ENCODE data around the gene PKN2.

Gene PKN2

DNA sequence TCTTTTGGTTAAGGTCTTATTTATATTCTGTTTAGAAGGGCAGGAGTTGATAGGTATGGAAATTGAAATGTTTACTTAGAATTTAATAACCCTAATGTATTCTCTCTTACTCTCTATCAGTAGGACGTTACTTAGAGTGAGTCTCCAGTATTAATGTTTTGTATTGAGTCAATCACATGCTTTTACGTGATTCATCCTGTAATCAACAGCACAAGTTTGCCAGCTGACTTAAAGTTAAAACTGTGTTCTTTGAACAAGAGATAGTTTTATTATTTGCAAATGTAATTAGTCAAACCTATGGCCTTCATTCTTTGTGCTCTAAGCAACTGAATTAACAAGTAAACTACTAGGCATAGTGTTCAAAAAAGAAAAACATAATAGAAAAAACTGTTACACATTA lies 57.3 kb downstream of the PKN2 start:
- peaks cover 43% of the 10 kb centered on the region; the same call in 1 of the 2 replicates for H3K36me3 ChIP-seq (ENCODE audit: insufficient read depth, low read length)
- H3K27me3 ChIP-seq (ENCODE audit: insufficient read depth, low read length, poor library complexity, severe bottlenecking) = no peaks in the 10 kb centered on the region
- no peak overlapping the region for H3K4me2 ChIP-seq (ENCODE audit: low read depth, low read length, poor library complexity, severe bottlenecking)
- no peak overlapping the region for H2AFZ ChIP-seq (ENCODE audit: low read length)
- no peaks in the 10 kb centered on the region for H3K9me3 ChIP-seq (ENCODE audit: insufficient read depth, low read depth, low read length)
- H3K4me1 ChIP-seq (ENCODE audit: insufficient read depth, low read length, poor library complexity, severe bottlenecking) = peaks cover 8% of the 10 kb centered on the region
- H3K9me2 ChIP-seq (replicated peaks; ENCODE audit: low read depth, low read length) = no peaks in the 10 kb centered on the region
- H3K4me3 ChIP-seq (ENCODE audit: low read length, poor library complexity, severe bottlenecking) = no peak overlapping the region
- TF ChIP-seq, protein P1, sequence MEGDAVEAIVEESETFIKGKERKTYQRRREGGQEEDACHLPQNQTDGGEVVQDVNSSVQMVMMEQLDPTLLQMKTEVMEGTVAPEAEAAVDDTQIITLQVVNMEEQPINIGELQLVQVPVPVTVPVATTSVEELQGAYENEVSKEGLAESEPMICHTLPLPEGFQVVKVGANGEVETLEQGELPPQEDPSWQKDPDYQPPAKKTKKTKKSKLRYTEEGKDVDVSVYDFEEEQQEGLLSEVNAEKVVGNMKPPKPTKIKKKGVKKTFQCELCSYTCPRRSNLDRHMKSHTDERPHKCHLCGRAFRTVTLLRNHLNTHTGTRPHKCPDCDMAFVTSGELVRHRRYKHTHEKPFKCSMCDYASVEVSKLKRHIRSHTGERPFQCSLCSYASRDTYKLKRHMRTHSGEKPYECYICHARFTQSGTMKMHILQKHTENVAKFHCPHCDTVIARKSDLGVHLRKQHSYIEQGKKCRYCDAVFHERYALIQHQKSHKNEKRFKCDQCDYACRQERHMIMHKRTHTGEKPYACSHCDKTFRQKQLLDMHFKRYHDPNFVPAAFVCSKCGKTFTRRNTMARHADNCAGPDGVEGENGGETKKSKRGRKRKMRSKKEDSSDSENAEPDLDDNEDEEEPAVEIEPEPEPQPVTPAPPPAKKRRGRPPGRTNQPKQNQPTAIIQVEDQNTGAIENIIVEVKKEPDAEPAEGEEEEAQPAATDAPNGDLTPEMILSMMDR (conservative IDR thresholded peaks at IDR 0.05; ENCODE audit: low read length) = no peak
- no peak for TF ChIP-seq EZH2phosphoT487 (IDR thresholded peaks at IDR 0.05; ENCODE audit: borderline replicate concordance)
- no peak overlapping the region for H3K9ac ChIP-seq (ENCODE audit: low read depth, low read length, poor library complexity, severe bottlenecking)
- H3K79me2 ChIP-seq (ENCODE audit: insufficient read depth, low read length) = peaks cover 45% of the 10 kb centered on the region
- H3F3A ChIP-seq (ENCODE audit: low read depth) = no peaks in the 10 kb centered on the region
- H4K20me1 ChIP-seq (ENCODE audit: insufficient read depth, low read length, poor library complexity, severe bottlenecking) = peaks cover 23% of the 10 kb centered on the region

DNA sequence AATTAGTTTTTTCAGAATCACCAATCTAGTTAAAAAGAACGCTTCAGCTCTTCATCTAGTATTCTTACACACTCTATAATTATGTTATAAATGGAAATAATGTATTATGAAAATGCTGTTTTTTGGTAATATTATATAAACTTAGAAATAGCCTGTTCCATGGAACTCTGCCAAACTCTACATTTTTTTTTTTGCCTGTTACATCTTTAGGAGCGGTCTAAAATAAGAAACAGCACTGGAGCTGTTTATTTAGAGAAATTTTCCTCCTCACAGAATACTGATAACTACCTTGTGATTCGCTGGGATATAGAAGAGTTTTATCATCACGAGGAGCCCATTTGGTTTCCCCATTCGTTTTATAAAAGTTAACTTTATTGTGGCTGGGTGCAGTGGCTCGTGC lies 58.5 kb downstream of the PKN2 start:
- Histone ChIP-seq H3K4me3 (ENCODE audit: low read length, poor library complexity, severe bottlenecking) (no peak overlapping the region), H3K27me3 (ENCODE audit: insufficient read depth, low read length, poor library complexity, severe bottlenecking) (no peaks in the 10 kb centered on the region), H3K79me2 (ENCODE audit: insufficient read depth, low read length) (peaks cover 34% of the 10 kb centered on the region), H3K9ac (ENCODE audit: low read depth, low read length, poor library complexity, severe bottlenecking) (no peak overlapping the region), H3K9me2 (replicated peaks; ENCODE audit: low read depth, low read length) (no peaks in the 10 kb centered on the region), H3K4me1 (ENCODE audit: insufficient read depth, low read length, poor library complexity, severe bottlenecking) (peaks cover 8% of the 10 kb centered on the region), H3K9me3 (ENCODE audit: insufficient read depth, low read depth, low read length) (no peaks in the 10 kb centered on the region), H3K4me2 (ENCODE audit: low read depth, low read length, poor library complexity, severe bottlenecking) (no peak overlapping the region), H2AFZ (ENCODE audit: low read length) (no peak overlapping the region), H3K36me3 (ENCODE audit: insufficient read depth, low read length) (peaks cover 46% of the 10 kb centered on the region; the same call in 1 of the 2 replicates), H3F3A (ENCODE audit: low read depth) (no peaks in the 10 kb centered on the region), H4K20me1 (ENCODE audit: insufficient read depth, low read length, poor library complexity, severe bottlenecking) (peaks cover 14% of the 10 kb centered on the region)
- TF ChIP-seq, protein P1 (conservative IDR thresholded peaks at IDR 0.05; ENCODE audit: low read length) = no peak
- TF ChIP-seq EZH2phosphoT487 (IDR thresholded peaks at IDR 0.05; ENCODE audit: borderline replicate concordance) = no peak

DNA sequence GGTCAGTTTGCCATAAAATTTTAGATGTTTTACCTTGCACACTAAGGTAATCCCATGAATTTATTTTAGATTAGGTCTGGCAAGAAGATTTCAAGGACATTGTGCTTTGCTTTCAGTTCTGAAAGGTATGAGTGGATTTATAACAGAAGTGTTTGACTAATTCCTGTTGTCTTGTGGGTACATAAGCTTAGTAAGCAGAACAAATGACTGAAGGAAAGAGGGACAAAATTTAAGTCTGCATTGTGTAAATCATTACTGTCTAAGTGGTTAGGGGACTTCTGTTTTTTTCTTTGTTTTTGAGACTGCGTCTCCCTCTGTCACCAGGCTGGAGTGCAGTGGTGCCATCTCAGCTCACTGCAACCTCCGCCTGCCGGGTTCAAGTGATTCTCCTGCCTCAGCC lies 60.1 kb downstream of the PKN2 start:
- Histone ChIP-seq H3K4me3 (ENCODE audit: low read length, poor library complexity, severe bottlenecking) (no peak overlapping the region), H3K36me3 (ENCODE audit: insufficient read depth, low read length) (peaks cover 50% of the 10 kb centered on the region; the same call in 1 of the 2 replicates), H3K4me2 (ENCODE audit: low read depth, low read length, poor library complexity, severe bottlenecking) (no peak overlapping the region), H3K4me1 (ENCODE audit: insufficient read depth, low read length, poor library complexity, severe bottlenecking) (no peaks in the 10 kb centered on the region), H3K9ac (ENCODE audit: low read depth, low read length, poor library complexity, severe bottlenecking) (no peak overlapping the region), H4K20me1 (ENCODE audit: insufficient read depth, low read length, poor library complexity, severe bottlenecking) (peaks cover 12% of the 10 kb centered on the region), H3F3A (ENCODE audit: low read depth) (no peaks in the 10 kb centered on the region), H2AFZ (ENCODE audit: low read length) (no peak overlapping the region), H3K9me3 (ENCODE audit: insufficient read depth, low read depth, low read length) (no peaks in the 10 kb centered on the region), H3K27me3 (ENCODE audit: insufficient read depth, low read length, poor library complexity, severe bottlenecking) (no peaks in the 10 kb centered on the region), H3K9me2 (replicated peaks; ENCODE audit: low read depth, low read length) (no peaks in the 10 kb centered on the region), H3K79me2 (ENCODE audit: insufficient read depth, low read length) (peaks cover 18% of the 10 kb centered on the region)
- no peak for TF ChIP-seq EZH2phosphoT487 (IDR thresholded peaks at IDR 0.05; ENCODE audit: borderline replicate concordance)
- TF ChIP-seq, protein P1 (conservative IDR thresholded peaks at IDR 0.05; ENCODE audit: low read length) = no peak
